Effector CD8-positive, alpha-beta T cell (primary cell): ENCODE data around the gene BTBD7.
"Not testable (repeated sequence)": the region's sequence is repeated elsewhere in the genome, so short reads cannot be mapped to it uniquely, and the experiment has no call there.

Experiments used
- DNase-seq: peaks from one replicate; lab custom pipeline; 2025; lab: John Stamatoyannopoulos, UW
- total RNA-seq, 4 experiments: gene quantifications; one replicate each; lab custom pipeline; 2026; lab: John Stamatoyannopoulos, UW

Gene BTBD7
- total RNA-seq = 35.8 to 52.2 (median 47.8) reads per million in 4 experiments

- peak; percentile 93 for DNase-seq
These were observed at the start of gene BTBD7 for GRCh38 chr14:93332853-93333630. TSS of gene BTBD7 (minus strand) at chr14:93333036. CDS start at chr14:93296051, 36,985 bp downstream.

GRCh38 chr14:93381644-93382043, 48.8 kb upstream of the BTBD7 start:
- no peak for DNase-seq

- no peak for DNase-seq
These were observed 47.0 kb upstream of the BTBD7 start for GRCh38 chr14:93379831-93380230.

GRCh38 chr14:93375673-93376156, 42.9 kb upstream of the BTBD7 start:
- no peak for DNase-seq

- no peak for DNase-seq
These were observed 37.0 kb upstream of the BTBD7 start for GRCh38 chr14:93369713-93370266.

GRCh38 chr14:93368996-93369712, 36.3 kb upstream of the BTBD7 start:
- no peak for DNase-seq

GRCh38 chr14:93354873-93355272, 22.0 kb upstream of the BTBD7 start:
- DNase-seq = not testable (repeated sequence)

- DNase-seq = no peak
These were observed 15.5 kb upstream of the BTBD7 start for GRCh38 chr14:93348292-93348691.

- DNase-seq = no peak
These were observed 15.0 kb upstream of the BTBD7 start for GRCh38 chr14:93347850-93348249.

- DNase-seq = no peak
These were observed 14.3 kb upstream of the BTBD7 start, which contains the start of gene COX8C for GRCh38 chr14:93346926-93347721. TSS of gene COX8C (plus strand) at chr14:93347182. CDS start at chr14:93347269, 87 bp downstream.

GRCh38 chr14:93343797-93344196, 11.0 kb upstream of the BTBD7 start:
- no peak for DNase-seq

GRCh38 chr14:93343266-93343665, 10.4 kb upstream of the BTBD7 start:
- no peak for DNase-seq

- no peak for DNase-seq
These were observed 5.0 kb upstream of the BTBD7 start for GRCh38 chr14:93337884-93338283.

- DNase-seq = no peak
These were observed 4.4 kb upstream of the BTBD7 start for GRCh38 chr14:93337143-93337753.

- DNase-seq = no peak
These were observed 831 bp upstream of the BTBD7 start for GRCh38 chr14:93333631-93334103.

GRCh38 chr14:93332397-93332852, 411 bp downstream of the BTBD7 start:
- DNase-seq = no peak

GRCh38 chr14:93331728-93332396, 974 bp downstream of the BTBD7 start:
- DNase-seq = no peak

GRCh38 chr14:93331002-93331727, 1.7 kb downstream of the BTBD7 start:
- DNase-seq = no peak

- no peak for DNase-seq
These were observed 2.2 kb downstream of the BTBD7 start for GRCh38 chr14:93330609-93331000.
